HG02885 (cell line): ENCODE measurements around the gene TGM1.

Source experiments
- ATAC-seq: cut with Tn5 transposase; IDR thresholded peaks from one replicate; pipeline ENCODE4 v1.9.1; 2021; ENCODE audit warnings: mild to moderate bottlenecking; ENCODE audit not compliant: unreplicated experiment, poor library complexity

The TGM1 gene

GRCh38 chr14:24262821-24263733 is at the start of gene TGM1:
TSS of gene TGM1 (minus strand) at chr14:24263177. CDS start at chr14:24262352, 825 bp downstream.
- ATAC-seq, result no peak

- no peak for ATAC-seq
Measured at GRCh38 chr14:24311837-24312615, 49.0 kb upstream of the TGM1 start.

GRCh38 chr14:24310646-24311604 is 47.9 kb upstream of the TGM1 start, which contains the start of gene LTB4R:
TSS of gene LTB4R (plus strand) at chr14:24311502. CDS start at chr14:24315652, 4,150 bp downstream.
- peak; percentile 70 for ATAC-seq

- ATAC-seq, result no peak
Measured at GRCh38 chr14:24310265-24310645, 47.3 kb upstream of the TGM1 start.

- ATAC-seq, result no peak
Measured at GRCh38 chr14:24309538-24310264, 46.7 kb upstream of the TGM1 start, which contains the start of gene LTB4R2. TSS of gene LTB4R2 (plus strand) at chr14:24310140. CDS start at chr14:24310665, 525 bp downstream.

- no peak for ATAC-seq
Measured at GRCh38 chr14:24308342-24309124, 45.6 kb upstream of the TGM1 start.

- no peak for ATAC-seq
Measured at GRCh38 chr14:24307575-24308341, 44.8 kb upstream of the TGM1 start, which contains the start of gene CIDEB. TSS of gene CIDEB (minus strand) at chr14:24307977. CDS start at chr14:24307858, 119 bp downstream.

- no peak for ATAC-seq
Measured at GRCh38 chr14:24307156-24307574, 44.2 kb upstream of the TGM1 start.

GRCh38 chr14:24304019-24304387 is 41.0 kb upstream of the TGM1 start:
- ATAC-seq, result no peak

GRCh38 chr14:24300326-24300980 is 37.5 kb upstream of the TGM1 start:
- ATAC-seq, result no peak

GRCh38 chr14:24299255-24300191 is 36.5 kb upstream of the TGM1 start, which contains the start of the genes DHRS1 and NOP9:
TSS of gene DHRS1 (minus strand) at chr14:24299780. CDS start at chr14:24299106, 674 bp downstream.
TSS of gene NOP9 (plus strand) at chr14:24299850. CDS start at chr14:24299955, 105 bp downstream.
- peak; percentile 78 for ATAC-seq

- peak; percentile 4 for ATAC-seq
Measured at GRCh38 chr14:24298892-24299254, 35.9 kb upstream of the TGM1 start.

GRCh38 chr14:24297190-24297964 is 34.4 kb upstream of the TGM1 start:
- ATAC-seq, result peak; percentile 3

- peak; percentile 58 for ATAC-seq
Measured at GRCh38 chr14:24296341-24297157, 33.6 kb upstream of the TGM1 start.
